Measurements from ENCODE around the gene DNASE2. TPM values are rescaled to one million over a fixed set of nuclear protein-coding genes. Genes with fewer than 3 reads are reported as not detected.
A peak's percentile ranks its signal among the peaks of the same experiment; 100 is the strongest.

DNASE2 gene
- total and polyA plus RNA-seq, 5 donors from 2014 or later: 20.2 to 72.1 (median 58.2) TPM

GRCh38 chr19:12885749-12886650 lies 4.8 kb upstream of the DNASE2 start:
- peaks cover 4% of the 10 kb centered on the region for H3K27me3 Mint-ChIP-seq
- H3K27ac ChIP-seq (ENCODE audit: insufficient read depth, low read length, poor library complexity, severe bottlenecking): peak overlapping the region; percentile 33
- ATAC-seq (ENCODE audit: low read depth in 2 of 2): peak in 1 of 2 donors; percentile 0

GRCh38 chr19:12884926-12885748 lies 3.9 kb upstream of the DNASE2 start:
- ATAC-seq (ENCODE audit: low read depth in 2 of 2): peak; percentile 60 to 73
- no peaks in the 10 kb centered on the region for H3K36me3 ChIP-seq (ENCODE audit: control insufficient read depth, insufficient read depth, low read length)
- H3K27me3 ChIP-seq (ENCODE audit: control insufficient read depth, insufficient read depth, low read length): no peaks in the 10 kb centered on the region
- H3K4me3 ChIP-seq (ENCODE audit: low read depth, low read length): peak overlapping the region; percentile 13
- Mint-ChIP-seq H3K4me3 (peak overlapping the region; percentile 87 to 96 (median 94)), H3K4me1 (peaks cover 0 to 33% (median 11%) of the 10 kb centered on the region in 4 donors), H3K27ac (peak overlapping the region in 2 of 3 donors; percentile 81 to 85), H3K9me3 (peaks cover 0 to 3% (median 0%) of the 10 kb centered on the region in 7 donors), H3K27me3 (no peaks in the 10 kb centered on the region), H3K36me3 (no peaks in the 10 kb centered on the region)
- peaks cover 0 to 6% of the 10 kb centered on the region in 2 experiments for H3K9me3 ChIP-seq (ENCODE audit: control insufficient read depth in 2 of 2, low read length in 2 of 2)
- H3K4me1 ChIP-seq (ENCODE audit: control insufficient read depth, insufficient read depth, low read length, poor library complexity, severe bottlenecking): peaks cover 30% of the 10 kb centered on the region
- peak; percentile 76 to 96 (median 88) for DNase-seq
- peak overlapping the region; percentile 33 for H3K27ac ChIP-seq (ENCODE audit: insufficient read depth, low read length, poor library complexity, severe bottlenecking)

More at GRCh38 chr19:12885749-12886650, 4.8 kb upstream of the DNASE2 start:
- no peak overlapping the region for H3K4me3 ChIP-seq (ENCODE audit: low read depth, low read length)
- Mint-ChIP-seq H3K4me3 (peak overlapping the region in 3 of 4 donors; percentile 38 to 77 (median 70)), H3K36me3 (peaks cover 1% of the 10 kb centered on the region), H3K9me3 (peaks cover 0 to 3% (median 0%) of the 10 kb centered on the region in 7 donors), H3K27ac (no peak overlapping the region), H3K4me1 (peaks cover 5 to 33% (median 16%) of the 10 kb centered on the region in 4 donors)
- no peaks in the 10 kb centered on the region for H3K27me3 ChIP-seq (ENCODE audit: control insufficient read depth, insufficient read depth, low read length)
- peaks cover 0 to 6% of the 10 kb centered on the region in 2 experiments for H3K9me3 ChIP-seq (ENCODE audit: control insufficient read depth in 2 of 2, low read length in 2 of 2)
- no peaks in the 10 kb centered on the region for H3K36me3 ChIP-seq (ENCODE audit: control insufficient read depth, insufficient read depth, low read length)
- no peak for DNase-seq
- H3K4me1 ChIP-seq (ENCODE audit: control insufficient read depth, insufficient read depth, low read length, poor library complexity, severe bottlenecking): peaks cover 27% of the 10 kb centered on the region

GRCh38 chr19:12884627-12884925 lies 3.3 kb upstream of the DNASE2 start:
- no peak overlapping the region for H3K27ac ChIP-seq (ENCODE audit: insufficient read depth, low read length, poor library complexity, severe bottlenecking)
- Mint-ChIP-seq H3K4me1 (peaks cover 0 to 36% (median 13%) of the 10 kb centered on the region in 4 donors), H3K4me3 (peak overlapping the region in 3 of 4 donors; percentile 87 to 96 (median 91)), H3K9me3 (peaks cover 0 to 3% (median 0%) of the 10 kb centered on the region in 7 donors), H3K27ac (peak overlapping the region in 1 of 3 donors; percentile 85), H3K36me3 (no peaks in the 10 kb centered on the region), H3K27me3 (no peaks in the 10 kb centered on the region)
- no peaks in the 10 kb centered on the region for H3K27me3 ChIP-seq (ENCODE audit: control insufficient read depth, insufficient read depth, low read length)
- H3K4me1 ChIP-seq (ENCODE audit: control insufficient read depth, insufficient read depth, low read length, poor library complexity, severe bottlenecking): peaks cover 34% of the 10 kb centered on the region
- H3K9me3 ChIP-seq (ENCODE audit: control insufficient read depth in 2 of 2, low read length in 2 of 2): peaks cover 0 to 6% of the 10 kb centered on the region in 2 experiments
- no peak for DNase-seq
- H3K4me3 ChIP-seq (ENCODE audit: low read depth, low read length): no peak overlapping the region
- no peak for ATAC-seq (ENCODE audit: low read depth in 2 of 2)
- H3K36me3 ChIP-seq (ENCODE audit: control insufficient read depth, insufficient read depth, low read length): no peaks in the 10 kb centered on the region

DNA sequence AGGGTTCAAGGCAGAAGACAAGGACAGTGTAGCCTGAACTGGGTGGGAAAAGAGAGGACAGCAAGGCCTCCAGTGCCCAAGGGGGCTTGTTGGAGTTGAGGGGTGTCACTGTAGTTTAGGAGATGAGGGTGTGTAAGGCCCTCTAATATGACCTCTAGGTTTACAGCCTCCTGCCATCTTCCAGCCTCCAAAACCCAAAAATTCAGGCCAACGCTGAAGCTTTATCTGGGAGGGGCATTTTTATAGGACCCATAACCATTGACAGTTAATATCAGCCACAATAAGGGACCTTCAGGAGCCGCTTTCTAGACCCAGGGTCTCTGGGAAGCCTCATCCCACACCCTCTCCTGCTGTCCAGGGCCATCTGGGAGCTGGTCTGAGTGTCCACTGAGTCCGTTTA lies 3.0 kb upstream of the DNASE2 start:
- no peaks in the 10 kb centered on the region for H3K36me3 Mint-ChIP-seq
- H3K4me1 ChIP-seq (ENCODE audit: control insufficient read depth, insufficient read depth, low read length, poor library complexity, severe bottlenecking): peaks cover 34% of the 10 kb centered on the region
- H3K4me1 Mint-ChIP-seq: peaks cover 0 to 39% (median 12%) of the 10 kb centered on the region in 4 donors
- H3K27ac Mint-ChIP-seq: peak overlapping the region in 1 of 3 donors; percentile 31
- ATAC-seq (ENCODE audit: low read depth in 2 of 2): no peak
- H3K4me3 Mint-ChIP-seq: peak overlapping the region in 3 of 4 donors; percentile 41 to 94 (median 66)
- no peak for DNase-seq
- peaks cover 0 to 3% (median 0%) of the 10 kb centered on the region in 7 donors for H3K9me3 Mint-ChIP-seq
- H3K27me3 ChIP-seq (ENCODE audit: control insufficient read depth, insufficient read depth, low read length): no peaks in the 10 kb centered on the region
- no peaks in the 10 kb centered on the region for H3K27me3 Mint-ChIP-seq
- peaks cover 0 to 6% of the 10 kb centered on the region in 2 experiments for H3K9me3 ChIP-seq (ENCODE audit: control insufficient read depth in 2 of 2, low read length in 2 of 2)
- H3K27ac ChIP-seq (ENCODE audit: insufficient read depth, low read length, poor library complexity, severe bottlenecking): no peak overlapping the region
- H3K4me3 ChIP-seq (ENCODE audit: low read depth, low read length): no peak overlapping the region
- H3K36me3 ChIP-seq (ENCODE audit: control insufficient read depth, insufficient read depth, low read length): no peaks in the 10 kb centered on the region

DNA sequence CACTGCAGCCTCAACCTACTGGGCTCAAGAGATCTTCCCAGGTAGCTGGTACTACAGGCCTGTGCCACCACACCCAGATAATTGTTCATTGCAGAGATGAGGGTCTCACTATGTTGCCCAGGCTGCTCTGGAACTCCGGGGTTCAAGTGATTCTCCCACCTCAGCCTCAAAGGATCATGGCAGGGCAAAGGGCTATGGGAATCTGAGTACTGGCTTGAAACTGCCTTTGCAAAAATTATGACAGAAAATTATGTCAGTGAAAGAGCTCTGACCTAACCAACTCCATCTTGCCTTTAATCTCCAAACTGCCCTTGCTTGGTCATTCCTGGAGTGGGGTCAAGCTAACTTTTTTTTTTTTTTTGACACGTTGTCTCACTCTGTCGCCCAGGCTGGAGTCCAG lies 1.3 kb upstream of the DNASE2 start:
- ATAC-seq (ENCODE audit: low read depth in 2 of 2): no peak
- Mint-ChIP-seq H3K4me3 (peak overlapping the region; percentile 81 to 94 (median 90)), H3K9me3 (peaks cover 0 to 3% (median 0%) of the 10 kb centered on the region in 7 donors), H3K27me3 (no peaks in the 10 kb centered on the region), H3K4me1 (peaks cover 0 to 43% (median 11%) of the 10 kb centered on the region in 4 donors), H3K36me3 (peaks cover 8% of the 10 kb centered on the region), H3K27ac (peak overlapping the region in 1 of 3 donors; percentile 11)
- no peak for DNase-seq
- Histone ChIP-seq H3K27ac (ENCODE audit: insufficient read depth, low read length, poor library complexity, severe bottlenecking) (no peak overlapping the region), H3K4me3 (ENCODE audit: low read depth, low read length) (no peak overlapping the region), H3K4me1 (ENCODE audit: control insufficient read depth, insufficient read depth, low read length, poor library complexity, severe bottlenecking) (peaks cover 34% of the 10 kb centered on the region), H3K9me3 (ENCODE audit: control insufficient read depth in 2 of 2, low read length in 2 of 2) (peaks cover 0 to 6% of the 10 kb centered on the region in 2 experiments), H3K27me3 (ENCODE audit: control insufficient read depth, insufficient read depth, low read length) (no peaks in the 10 kb centered on the region), H3K36me3 (ENCODE audit: control insufficient read depth, insufficient read depth, low read length) (peaks cover 12% of the 10 kb centered on the region)

GRCh38 chr19:12880551-12881171 lies 588 bp downstream of the DNASE2 start:
- ATAC-seq (ENCODE audit: low read depth in 2 of 2): no peak
- H3K27ac Mint-ChIP-seq: peak overlapping the region; percentile 43 to 82 (median 81)
- Histone ChIP-seq H3K36me3 (ENCODE audit: control insufficient read depth, insufficient read depth, low read length) (peaks cover 23% of the 10 kb centered on the region), H3K9me3 (ENCODE audit: control insufficient read depth in 2 of 2, low read length in 2 of 2) (peaks cover 0 to 6% of the 10 kb centered on the region in 2 experiments), H3K4me3 (ENCODE audit: low read depth, low read length) (peak overlapping the region; percentile 61), H3K27me3 (ENCODE audit: control insufficient read depth, insufficient read depth, low read length) (no peaks in the 10 kb centered on the region), H3K4me1 (ENCODE audit: control insufficient read depth, insufficient read depth, low read length, poor library complexity, severe bottlenecking) (peaks cover 29% of the 10 kb centered on the region), H3K27ac (ENCODE audit: insufficient read depth, low read length, poor library complexity, severe bottlenecking) (peak overlapping the region; percentile 70)
- no peaks in the 10 kb centered on the region for H3K27me3 Mint-ChIP-seq
- no peak for DNase-seq
- peaks cover 8% of the 10 kb centered on the region for H3K36me3 Mint-ChIP-seq
- H3K4me1 Mint-ChIP-seq: peaks cover 0 to 41% (median 11%) of the 10 kb centered on the region in 4 donors
- H3K4me3 Mint-ChIP-seq: peak overlapping the region; percentile 89 to 96 (median 92)
- H3K9me3 Mint-ChIP-seq: peaks cover 0 to 3% (median 0%) of the 10 kb centered on the region in 7 donors

- peaks cover 4% of the 10 kb centered on the region for H3K4me1 ChIP-seq (ENCODE audit: control insufficient read depth, insufficient read depth, low read length, poor library complexity, severe bottlenecking)
- no peak overlapping the region for H3K4me3 ChIP-seq (ENCODE audit: low read depth, low read length)
- ATAC-seq (ENCODE audit: low read depth in 2 of 2) (no peak), DNase-seq (no peak)
- H3K27me3 ChIP-seq (ENCODE audit: control insufficient read depth, insufficient read depth, low read length): no peaks in the 10 kb centered on the region
- Mint-ChIP-seq H3K9me3 (peaks cover 0 to 5% (median 2%) of the 10 kb centered on the region in 7 donors), H3K27me3 (no peaks in the 10 kb centered on the region), H3K27ac (no peak overlapping the region), H3K36me3 (peaks cover 24% of the 10 kb centered on the region), H3K4me1 (peaks cover 0 to 24% (median 5%) of the 10 kb centered on the region in 4 donors), H3K4me3 (peak overlapping the region in 1 of 4 donors; percentile 71)
- peaks cover 23% of the 10 kb centered on the region for H3K36me3 ChIP-seq (ENCODE audit: control insufficient read depth, insufficient read depth, low read length)
- no peaks in the 10 kb centered on the region for H3K9me3 ChIP-seq (ENCODE audit: control insufficient read depth in 2 of 2, low read length in 2 of 2)
- no peak overlapping the region for H3K27ac ChIP-seq (ENCODE audit: insufficient read depth, low read length, poor library complexity, severe bottlenecking)
Observed at GRCh38 chr19:12875086-12875485, 6.2 kb downstream of the DNASE2 start.

Measured in CD4-positive, CD25-positive, alpha-beta regulatory T cell (primary cell).